ENCODE measurements around the gene UHRF1.
"Not testable (repeated sequence)": the region's sequence is repeated elsewhere in the genome, so short reads cannot be mapped to it uniquely, and the experiment has no call there.

The UHRF1 gene

GRCh38 chr19:4938461-4938860 is 29.2 kb downstream of the UHRF1 start:
- not testable (repeated sequence) for DNase-seq

DNA sequence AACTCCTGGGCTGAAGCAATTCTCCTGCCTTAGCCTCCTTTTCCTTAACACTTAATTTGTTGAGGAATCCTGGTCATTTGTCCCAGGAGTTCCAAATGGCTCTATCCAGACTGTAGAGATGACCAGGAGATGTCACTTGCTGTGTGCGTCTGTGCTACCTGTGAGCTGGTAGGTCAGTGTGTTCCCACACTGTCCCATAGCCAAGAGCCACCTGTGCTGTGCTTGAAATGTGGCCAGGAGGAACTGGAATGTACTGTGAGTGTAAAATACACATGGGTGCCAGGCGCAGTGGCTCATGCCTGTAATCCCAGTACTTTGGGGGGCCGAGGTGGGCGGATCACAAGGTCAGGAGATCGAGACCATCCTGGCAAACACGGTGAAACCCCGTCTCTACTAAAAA is 30.2 kb downstream of the UHRF1 start:
- no peak for DNase-seq

- not testable (repeated sequence) for DNase-seq
Measured at GRCh38 chr19:4941638-4942169, 32.4 kb downstream of the UHRF1 start.

- DNase-seq = not testable (repeated sequence)
Measured at GRCh38 chr19:4950650-4951049, 41.3 kb downstream of the UHRF1 start.

DNA sequence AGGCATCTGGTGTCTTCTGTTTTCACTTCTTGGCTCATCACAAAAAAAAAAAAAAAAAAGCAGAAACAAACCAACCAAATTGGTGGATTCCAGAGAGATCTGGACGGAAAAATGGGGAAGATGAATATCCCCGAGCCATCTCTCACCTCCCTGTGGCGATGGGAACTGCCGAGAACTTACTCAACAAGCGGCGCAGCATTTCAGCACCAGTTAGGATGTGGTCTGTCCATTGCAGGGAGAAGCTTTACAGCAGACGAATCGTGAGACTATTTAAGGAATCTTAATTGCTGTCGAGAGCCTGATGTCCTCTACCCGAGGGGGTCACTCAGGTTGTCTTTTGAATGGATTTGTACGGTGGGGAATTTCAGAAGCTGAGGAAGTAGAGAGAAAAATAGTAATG is 42.4 kb downstream of the UHRF1 start:
- no peak for DNase-seq

DNA sequence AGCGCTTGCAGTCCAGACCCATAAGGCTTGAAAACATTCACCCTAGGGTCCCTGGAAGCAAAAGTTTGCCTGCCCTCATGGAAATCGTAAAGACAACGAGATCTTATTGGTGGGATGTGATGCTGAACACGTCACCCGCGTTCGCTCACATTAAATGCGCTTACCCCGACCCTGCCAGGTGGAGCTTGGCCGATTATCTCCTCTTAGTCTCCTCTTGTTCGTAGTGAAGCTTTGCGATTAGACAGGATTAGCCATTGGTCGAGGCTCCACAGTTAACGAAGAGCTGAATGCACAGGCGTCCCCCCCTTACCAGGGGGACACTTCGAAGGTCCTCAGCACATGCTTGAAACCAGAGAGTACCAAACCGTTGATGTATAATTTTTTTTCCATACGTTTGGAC is 43.6 kb downstream of the UHRF1 start:
- no peak for DNase-seq

- DNase-seq = not testable (repeated sequence)
Measured at GRCh38 chr19:4954320-4955149, 45.2 kb downstream of the UHRF1 start.

GRCh38 chr19:4955274-4955673 is 46.0 kb downstream of the UHRF1 start:
- DNase-seq = no peak

GRCh38 chr19:4957981-4958380 is 48.7 kb downstream of the UHRF1 start:
- DNase-seq = no peak

DNA sequence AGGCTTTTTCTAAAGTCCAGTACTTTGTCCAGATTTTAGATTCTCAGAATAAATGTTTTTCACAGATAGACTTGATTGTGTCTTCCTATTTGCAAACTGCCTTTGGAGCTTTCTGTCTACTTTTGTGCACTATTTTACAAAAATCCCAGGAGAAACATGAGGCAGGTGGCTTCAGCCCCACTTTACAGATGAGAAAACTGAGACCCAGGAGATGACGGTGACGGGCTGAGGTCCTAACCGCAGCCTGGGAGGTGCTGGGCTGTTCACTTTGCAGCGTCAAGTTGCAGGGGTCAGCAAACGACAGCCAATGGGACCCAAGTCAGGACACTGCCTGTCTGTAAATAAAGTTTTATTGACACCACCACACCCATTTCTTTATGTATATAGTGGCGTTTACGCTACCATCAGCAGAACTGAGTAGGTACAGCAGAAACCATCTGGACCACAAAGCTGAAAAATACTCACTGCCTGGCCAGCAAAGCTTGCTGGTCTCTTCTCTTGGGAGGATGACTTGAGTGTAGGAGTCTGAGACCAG is 52.9 kb downstream of the UHRF1 start:
- DNase-seq = no peak

DNA sequence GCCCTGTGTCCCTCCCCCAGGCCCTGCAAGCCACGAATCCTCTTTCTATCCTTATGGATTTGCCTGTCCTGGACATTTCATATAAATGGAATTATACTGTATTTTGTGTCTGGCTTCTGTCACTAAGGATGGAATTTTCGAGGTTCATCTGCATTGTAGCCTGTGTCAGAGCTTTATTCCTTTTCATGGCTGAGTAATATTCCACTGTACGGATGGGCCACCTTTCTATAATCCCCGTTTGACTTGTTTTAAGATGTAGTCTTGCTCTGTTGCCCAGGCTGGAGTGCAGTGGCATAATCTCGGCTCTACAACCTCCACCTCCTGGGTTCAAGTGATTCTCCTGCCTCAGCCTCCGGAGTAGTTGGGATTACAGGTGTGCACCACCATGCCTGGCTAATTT is 55.8 kb downstream of the UHRF1 start:
- no peak for DNase-seq

- no peak for DNase-seq
Measured at GRCh38 chr19:4966591-4966990, 57.3 kb downstream of the UHRF1 start.

GRCh38 chr19:4967738-4968461 is 58.6 kb downstream of the UHRF1 start:
- no peak for DNase-seq

GRCh38 chr19:4968462-4969291 is 59.4 kb downstream of the UHRF1 start, which contains the start of gene KDM4B:
Gene KDM4B, plus strand, starts transcription at chr19:4969113. Its CDS starts 63,778 bp downstream, at chr19:5032891.
- peak; percentile 99 for DNase-seq

DNA sequence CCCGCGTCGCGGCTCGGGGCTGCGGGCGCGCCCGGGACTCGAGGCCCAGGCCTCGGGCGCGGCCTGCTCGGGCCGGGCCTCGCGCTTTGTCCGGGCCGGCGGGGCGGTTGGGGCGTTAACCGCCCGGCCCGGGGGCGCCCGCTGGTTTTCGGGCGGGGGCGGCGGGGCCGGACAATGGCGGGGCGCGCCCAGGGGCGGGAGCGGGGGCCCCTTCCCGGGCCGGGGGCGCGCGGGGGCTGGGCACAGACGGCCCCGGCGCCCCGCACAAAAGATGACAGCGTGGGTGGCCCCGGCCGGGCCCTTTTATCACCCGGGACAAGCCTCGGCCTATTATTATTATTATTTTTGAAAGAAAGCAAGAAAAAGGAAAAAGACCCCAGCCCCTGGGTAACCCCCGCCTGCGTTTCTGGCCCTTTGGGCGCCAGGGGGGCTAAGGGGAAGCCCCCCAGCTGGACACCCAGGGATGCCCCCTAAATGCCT is 60.0 kb downstream of the UHRF1 start:
- no peak for DNase-seq

- DNase-seq = peak; percentile 12
Measured at GRCh38 chr19:4969772-4970531, 60.7 kb downstream of the UHRF1 start.

DNA sequence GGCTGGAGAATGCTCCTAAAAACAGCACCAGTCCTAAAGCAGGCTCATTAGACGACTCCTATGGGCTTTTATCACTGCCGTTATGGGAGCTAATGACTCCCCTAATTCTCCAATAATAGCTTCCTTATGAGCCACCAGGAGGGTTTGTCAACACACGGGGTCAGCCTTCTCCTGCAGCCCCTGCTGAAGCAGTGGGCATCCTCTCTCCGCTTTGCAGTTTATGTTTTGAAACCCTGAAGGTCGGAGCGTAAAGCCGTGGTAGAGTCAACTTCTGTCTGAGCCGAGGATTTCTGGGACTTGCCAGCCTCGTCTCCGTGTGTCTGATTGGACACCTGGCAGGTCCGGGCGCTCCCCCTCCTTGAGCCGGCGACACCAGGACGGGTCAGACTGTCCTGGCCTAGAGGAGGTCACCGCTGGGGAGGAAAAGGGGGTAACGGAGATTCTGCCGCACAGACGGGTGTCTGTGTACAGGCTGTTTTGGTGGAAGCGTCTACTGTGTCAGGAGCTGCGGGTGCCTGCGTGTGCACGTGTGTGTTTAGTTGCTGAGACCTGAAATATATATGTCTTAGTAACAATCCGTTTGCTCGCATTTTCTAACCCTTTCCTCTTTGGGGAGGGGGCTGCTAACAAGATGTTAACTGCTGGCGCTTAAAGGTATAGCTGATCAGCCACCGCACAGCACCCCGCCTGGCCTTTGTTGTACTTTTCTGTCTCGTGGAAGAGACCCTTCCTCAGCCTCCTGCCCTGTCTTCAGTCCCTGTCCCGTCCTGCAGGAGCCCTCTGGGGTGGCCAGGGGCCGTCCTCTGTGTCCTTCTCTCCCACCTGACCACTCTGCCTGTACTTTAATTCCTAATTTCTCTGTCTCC is 61.5 kb downstream of the UHRF1 start:
- DNase-seq = peak; percentile 18

GRCh38 chr19:4971424-4971793 is 62.1 kb downstream of the UHRF1 start:
- peak; percentile 55 for DNase-seq

GRCh38 chr19:4971816-4972495 is 62.7 kb downstream of the UHRF1 start:
- DNase-seq = no peak

Data from CD4-positive, alpha-beta T cell treated with Interleukin-17A for 4 hours (primary cell).